Breast epithelium (tissue), 4 donors: ENCODE results near the gene PTPRN2. TPM values are rescaled to one million over a fixed set of nuclear protein-coding genes. Genes with fewer than 3 reads are reported as not detected.

Source experiments
- DNase-seq, 2 donors: peaks; one replicate each; pipeline ENCODE4 v3.0.0-alpha.2; 2019; ENCODE audit warnings: low spot score in 2 of 2
- H3K27ac ChIP-seq, 2 donors: fragments of 200-600 bp; sonication (generic) in 1 of 2; one replicate each; pipeline ENCODE4 v1.5.1; 2016 to 2019; ENCODE audit warnings: mild to moderate bottlenecking in 1 of 2
- H3K27me3 ChIP-seq, 2 donors: fragments of 200-600 bp; sonication (generic) in 1 of 2; one replicate each; pipeline versions ENCODE4 v1.5.1 to v1.6.0; 2017 to 2019; ENCODE audit warnings: control low read depth in 1 of 2, mild to moderate bottlenecking in 1 of 2
- H3K36me3 ChIP-seq: fragments of 200-600 bp; one replicate; pipeline ENCODE4 v1.5.1; 2019
- H3K4me1 ChIP-seq, 2 donors: fragments of 200-600 bp; sonication (generic); one replicate each; pipeline ENCODE4 v1.5.1; 2016 to 2019; ENCODE audit warnings: control low read depth in 1 of 2
- H3K4me3 ChIP-seq, 3 donors: fragments of 200-600 bp; sonication (generic); 1 replicate in 2 of 3; 2 replicates in 1 of 3; pipeline ENCODE4 v1.5.1; 2016 to 2019; ENCODE audit warnings: mild to moderate bottlenecking in 3 of 3, moderate library complexity in 2 of 3
- H3K9me3 ChIP-seq, 2 donors: fragments of 200-600 bp; sonication (generic) in 1 of 2; one replicate each; pipeline ENCODE4 v1.5.1; 2016 to 2019; ENCODE audit warnings: control low read depth in 1 of 2
- CTCF ChIP-seq, 3 donors: fragments of 450-650 bp; IDR thresholded peaks; one replicate each; pipeline ENCODE4 v1.5.1; 2016 to 2017; ENCODE audit warnings: antibody characterized with exemption in 3 of 3, mild to moderate bottlenecking in 3 of 3, moderate library complexity in 3 of 3
- POLR2A ChIP-seq: fragments of 450-650 bp; IDR thresholded peaks from one replicate; pipeline ENCODE4 v1.6.1; 2016; ENCODE audit warnings: antibody characterized with exemption, mild to moderate bottlenecking, moderate library complexity
- POLR2AphosphoS5 ChIP-seq, 3 donors: sonication (generic); formaldehyde crosslinking; IDR thresholded peaks; one replicate each; pipeline ENCODE4 v1.6.1; 2017; ENCODE audit warnings: antibody characterized with exemption in 3 of 3
- intact Hi-C: fragments of 100-400 bp; cut with DNase I; formaldehyde crosslinking; loops from one replicate; pipeline ENCODE4 v1.15.1; 2023; ENCODE audit warnings: low total_unique reads
- total RNA-seq, 3 donors: library from RNA; depleted of rRNA; stranded (reverse); fragments of >200 nt; gene quantifications; one replicate each; pipeline ENCODE4 v1.1.0, GENCODE V29; 2016

PTPRN2 gene
- total RNA-seq, 3 donors from 2014 or later: 1.6 to 2.2 (median 2.2) TPM

GRCh38 chr7:157786375-157787274 is 801.0 kb downstream of the PTPRN2 start:
- intact Hi-C loops: no loop called here
- TF ChIP-seq POLR2AphosphoS5 (IDR thresholded peaks at IDR 0.05) (no peak), CTCF (IDR thresholded peaks at IDR 0.05) (no peak), POLR2A (no peak)
- peaks cover 0 to 8% of the 10 kb centered on the region in 2 donors for H3K9me3 ChIP-seq
- DNase-seq: no peak
- H3K27ac ChIP-seq: no peak overlapping the region
- H3K27me3 ChIP-seq: peaks cover 0 to 9% of the 10 kb centered on the region in 2 donors
- H3K36me3 ChIP-seq: no peaks in the 10 kb centered on the region
- H3K4me3 ChIP-seq: no peak overlapping the region
- no peaks in the 10 kb centered on the region for H3K4me1 ChIP-seq

- Histone ChIP-seq H3K36me3 (no peaks in the 10 kb centered on the region), H3K9me3 (peaks cover 0 to 8% of the 10 kb centered on the region in 2 donors), H3K4me1 (no peaks in the 10 kb centered on the region), H3K27ac (no peak overlapping the region), H3K4me3 (no peak overlapping the region), H3K27me3 (peaks cover 0 to 10% of the 10 kb centered on the region in 2 donors)
- TF ChIP-seq CTCF (IDR thresholded peaks at IDR 0.05) (no peak), POLR2AphosphoS5 (IDR thresholded peaks at IDR 0.05) (no peak), POLR2A (no peak)
- no peak for DNase-seq
- intact Hi-C loops: no loop called here
Observed at GRCh38 chr7:157785486-157786186, 802.0 kb downstream of the PTPRN2 start.

- Histone ChIP-seq H3K4me1 (no peaks in the 10 kb centered on the region), H3K9me3 (peaks cover 0 to 8% of the 10 kb centered on the region in 2 donors), H3K27me3 (peaks cover 0 to 10% of the 10 kb centered on the region in 2 donors), H3K4me3 (no peak overlapping the region), H3K36me3 (no peaks in the 10 kb centered on the region), H3K27ac (no peak overlapping the region)
- no peak for TF ChIP-seq POLR2A
- TF ChIP-seq POLR2AphosphoS5 (IDR thresholded peaks at IDR 0.05): no peak
- TF ChIP-seq CTCF (IDR thresholded peaks at IDR 0.05): no peak
- intact Hi-C loops: no loop called here
- DNase-seq: no peak
Observed at GRCh38 chr7:157784979-157785441, 802.6 kb downstream of the PTPRN2 start.

- Histone ChIP-seq H3K4me1 (no peaks in the 10 kb centered on the region), H3K4me3 (no peak overlapping the region), H3K36me3 (no peaks in the 10 kb centered on the region), H3K9me3 (peaks cover 0 to 8% of the 10 kb centered on the region in 2 donors), H3K27ac (no peak overlapping the region), H3K27me3 (peaks cover 0 to 10% of the 10 kb centered on the region in 2 donors)
- no peak for TF ChIP-seq CTCF (IDR thresholded peaks at IDR 0.05)
- no peak for TF ChIP-seq POLR2AphosphoS5 (IDR thresholded peaks at IDR 0.05)
- no peak for TF ChIP-seq POLR2A
- intact Hi-C loops: no loop called here
- no peak for DNase-seq
Observed at GRCh38 chr7:157784041-157784835, 803.4 kb downstream of the PTPRN2 start.
